Right lobe of liver (tissue), 4 donors: ENCODE measurements around the gene THBS1.

Experiments
- CTCF ChIP-seq, 4 donors: fragments of 200-600 bp in 3 of 4; fragments of 450-650 bp in 1 of 4; IDR thresholded peaks; one replicate each; pipeline versions ENCODE4 v1.5.1 to v1.8.0; 2016 to 2022; ENCODE audit warnings: antibody characterized with exemption in 4 of 4, mild to moderate bottlenecking in 2 of 4
- POLR2A ChIP-seq: fragments of 450-650 bp; IDR thresholded peaks from one replicate; pipeline ENCODE4 v1.6.1; 2017; ENCODE audit warnings: antibody characterized with exemption, mild to moderate bottlenecking
- donor health status: DM: no; HTN: no; CAD: no.
- donor health status: DM: no; HTN: no; CAD: no.
- donor health status: DM: no; HTN: yes; CAD: no.

- TF ChIP-seq POLR2A: no peak
- TF ChIP-seq CTCF (IDR thresholded peaks at IDR 0.05): no peak
Observed at GRCh38 chr15:39598958-39599845, 18.3 kb downstream of the THBS1 start.
